DND-41 (cell line): Measurements from ENCODE around the gene ELAVL2.

ENCODE experiments used
- ATAC-seq: fragments of 200-7000 bp; cut with Tn5 transposase; 3 replicates; pipeline ENCODE4 v1.9.1; 2021; ENCODE audit warnings: low read depth; ENCODE audit not compliant: insufficient read depth
- DNase-seq: peaks from one replicate; pipeline ENCODE4 v3.0.0-alpha.2; 2020
- H2AFZ ChIP-seq: 2 replicates; pipeline ENCODE4 v1.6.0; 2012; ENCODE audit warnings: low read depth, low read length
- H3K27ac ChIP-seq: 2 replicates; pipeline ENCODE4 v1.5.1; 2012; ENCODE audit warnings: low read length, inconsistent platforms
- H3K27me3 ChIP-seq: fragments of 200-600 bp; sonication (generic); 2 replicates; pipeline ENCODE4 v1.6.0; 2012; ENCODE audit warnings: low read length, mild to moderate bottlenecking, inconsistent platforms; ENCODE audit not compliant: insufficient read depth, poor library complexity
- H3K36me3 ChIP-seq: 2 replicates; pipeline ENCODE4 v1.5.1; 2012; ENCODE audit warnings: low read length, inconsistent platforms; ENCODE audit not compliant: insufficient read depth
- H3K4me1 ChIP-seq: 2 replicates; pipeline ENCODE4 v1.5.1; 2012; ENCODE audit warnings: mild to moderate bottlenecking, low read length; ENCODE audit not compliant: insufficient read depth
- H3K4me2 ChIP-seq: 2 replicates; pipeline ENCODE4 v1.6.0; 2012; ENCODE audit warnings: mild to moderate bottlenecking, moderate library complexity, low read length, inconsistent platforms; ENCODE audit not compliant: insufficient read depth
- H3K4me3 ChIP-seq, 2 experiments: fragments of 200-600 bp in 1 of 2; shearing (Covaris generic) in 1 of 2; 2 replicates each; pipeline ENCODE4 v1.5.1; 2012 to 2016; ENCODE audit warnings: inconsistent platforms in 2 of 2, low read length in 2 of 2, mild to moderate bottlenecking in 2 of 2, low read depth in 1 of 2, moderate library complexity in 1 of 2
- H3K79me2 ChIP-seq: 2 replicates; pipeline ENCODE4 v1.6.0; 2012; ENCODE audit warnings: low read length, inconsistent platforms; ENCODE audit not compliant: insufficient read depth
- H3K9ac ChIP-seq: 2 replicates; pipeline ENCODE4 v1.6.0; 2012; ENCODE audit warnings: low read depth, mild to moderate bottlenecking, inconsistent platforms, low read length, moderate library complexity
- H3K9me3 ChIP-seq: 2 replicates; pipeline ENCODE4 v1.5.1; 2012; ENCODE audit warnings: low read length, moderate library complexity, mild to moderate bottlenecking, inconsistent platforms; ENCODE audit not compliant: insufficient read depth, severe bottlenecking
- H4K20me1 ChIP-seq: 2 replicates; pipeline ENCODE4 v1.6.0; 2012; ENCODE audit warnings: low read length; ENCODE audit not compliant: insufficient read depth
- CTCF ChIP-seq: IDR thresholded peaks from 2 replicates; pipeline ENCODE4 v1.5.1; 2012; ENCODE audit warnings: borderline replicate concordance, low read length, moderate library complexity, mild to moderate bottlenecking; ENCODE audit not compliant: poor library complexity, severe bottlenecking; ENCODE audit errors: extremely low read depth
- EZH2 ChIP-seq: IDR thresholded peaks from 3 replicates; pipeline ENCODE4 v1.6.1; 2012; ENCODE audit warnings: borderline replicate concordance, low read depth, mild to moderate bottlenecking, moderate library complexity, low read length, inconsistent platforms; ENCODE audit not compliant: severe bottlenecking

ELAVL2 gene

GRCh38 chr9:23707249-23707648, 118.8 kb downstream of the ELAVL2 start:
- H3K4me2 ChIP-seq, result no peak overlapping the region
- no peaks in the 10 kb centered on the region for H3K9me3 ChIP-seq
- H3K9ac ChIP-seq, result no peak overlapping the region
- H4K20me1 ChIP-seq, result no peaks in the 10 kb centered on the region
- ATAC-seq (no peak), DNase-seq (no peak)
- no peaks in the 10 kb centered on the region for H3K36me3 ChIP-seq
- H3K27ac ChIP-seq, result no peak overlapping the region
- H2AFZ ChIP-seq, result no peak overlapping the region
- H3K4me1 ChIP-seq, result no peaks in the 10 kb centered on the region
- H3K27me3 ChIP-seq, result no peaks in the 10 kb centered on the region
- no peaks in the 10 kb centered on the region for H3K79me2 ChIP-seq
- H3K4me3 ChIP-seq, result no peak overlapping the region
- TF ChIP-seq CTCF (no peak), EZH2 (no peak)

- Histone ChIP-seq H3K9ac (no peak overlapping the region), H3K36me3 (no peaks in the 10 kb centered on the region), H3K27ac (no peak overlapping the region), H2AFZ (no peak overlapping the region), H3K4me3 (no peak overlapping the region), H3K9me3 (no peaks in the 10 kb centered on the region), H3K4me2 (no peak overlapping the region), H3K4me1 (no peaks in the 10 kb centered on the region), H4K20me1 (no peaks in the 10 kb centered on the region), H3K27me3 (no peaks in the 10 kb centered on the region), H3K79me2 (no peaks in the 10 kb centered on the region)
- TF ChIP-seq CTCF, result no peak
- no peak for TF ChIP-seq EZH2
- DNase-seq (no peak), ATAC-seq (no peak)
These were observed 123.6 kb downstream of the ELAVL2 start for GRCh38 chr9:23702311-23702922.

GRCh38 chr9:23701291-23701690, 124.7 kb downstream of the ELAVL2 start:
- Histone ChIP-seq H3K4me2 (no peak overlapping the region), H4K20me1 (no peaks in the 10 kb centered on the region), H3K36me3 (no peaks in the 10 kb centered on the region), H3K9me3 (no peaks in the 10 kb centered on the region), H3K4me3 (no peak overlapping the region), H3K4me1 (no peaks in the 10 kb centered on the region), H3K79me2 (no peaks in the 10 kb centered on the region), H2AFZ (no peak overlapping the region), H3K9ac (no peak overlapping the region), H3K27me3 (no peaks in the 10 kb centered on the region), H3K27ac (no peak overlapping the region)
- DNase-seq, result no peak
- ATAC-seq, result no peak
- TF ChIP-seq EZH2, result no peak

GRCh38 chr9:23700359-23700758, 125.7 kb downstream of the ELAVL2 start:
- H3K9ac ChIP-seq, result no peak overlapping the region
- H3K4me1 ChIP-seq, result no peaks in the 10 kb centered on the region
- no peaks in the 10 kb centered on the region for H3K79me2 ChIP-seq
- ATAC-seq (no peak), DNase-seq (no peak)
- no peak overlapping the region for H3K4me2 ChIP-seq
- no peak overlapping the region for H3K4me3 ChIP-seq
- no peaks in the 10 kb centered on the region for H3K27me3 ChIP-seq
- no peak overlapping the region for H3K27ac ChIP-seq
- H3K9me3 ChIP-seq, result no peaks in the 10 kb centered on the region
- no peaks in the 10 kb centered on the region for H3K36me3 ChIP-seq
- TF ChIP-seq EZH2 (no peak), CTCF (no peak)
- H4K20me1 ChIP-seq, result no peaks in the 10 kb centered on the region
- no peak overlapping the region for H2AFZ ChIP-seq
